ENCODE data around the gene XIAP. TPM values are rescaled to one million over a fixed set of nuclear protein-coding genes. Genes with fewer than 3 reads are reported as not detected.

Gene XIAP
- total and polyA plus RNA-seq, 9 of the 15 experiments (the other 6 are each of a cell fraction or from before 2014, with no cell fraction given): 5.7 to 40.5 (median 19.8) TPM

DNA sequence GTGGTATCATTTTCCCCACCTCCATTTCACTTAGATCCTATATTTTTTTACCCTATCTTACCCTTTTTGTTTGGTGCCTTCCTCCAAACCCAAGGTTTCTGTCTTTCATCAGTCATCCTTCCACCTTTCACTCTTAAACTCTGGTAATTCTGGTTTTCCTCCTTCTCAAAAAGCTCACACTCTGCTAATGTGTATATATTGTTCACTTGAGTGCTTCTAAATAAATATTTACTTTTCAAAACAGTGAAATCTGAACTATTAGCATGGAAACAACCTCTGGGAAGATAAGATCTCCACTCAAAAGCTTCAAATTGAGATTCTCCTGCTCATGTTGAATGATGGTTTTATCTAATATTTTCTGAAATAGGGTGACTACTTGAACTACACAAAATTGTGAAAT lies 21.5 kb downstream of the XIAP start (continued):
- TF ChIP-seq, protein P1, sequence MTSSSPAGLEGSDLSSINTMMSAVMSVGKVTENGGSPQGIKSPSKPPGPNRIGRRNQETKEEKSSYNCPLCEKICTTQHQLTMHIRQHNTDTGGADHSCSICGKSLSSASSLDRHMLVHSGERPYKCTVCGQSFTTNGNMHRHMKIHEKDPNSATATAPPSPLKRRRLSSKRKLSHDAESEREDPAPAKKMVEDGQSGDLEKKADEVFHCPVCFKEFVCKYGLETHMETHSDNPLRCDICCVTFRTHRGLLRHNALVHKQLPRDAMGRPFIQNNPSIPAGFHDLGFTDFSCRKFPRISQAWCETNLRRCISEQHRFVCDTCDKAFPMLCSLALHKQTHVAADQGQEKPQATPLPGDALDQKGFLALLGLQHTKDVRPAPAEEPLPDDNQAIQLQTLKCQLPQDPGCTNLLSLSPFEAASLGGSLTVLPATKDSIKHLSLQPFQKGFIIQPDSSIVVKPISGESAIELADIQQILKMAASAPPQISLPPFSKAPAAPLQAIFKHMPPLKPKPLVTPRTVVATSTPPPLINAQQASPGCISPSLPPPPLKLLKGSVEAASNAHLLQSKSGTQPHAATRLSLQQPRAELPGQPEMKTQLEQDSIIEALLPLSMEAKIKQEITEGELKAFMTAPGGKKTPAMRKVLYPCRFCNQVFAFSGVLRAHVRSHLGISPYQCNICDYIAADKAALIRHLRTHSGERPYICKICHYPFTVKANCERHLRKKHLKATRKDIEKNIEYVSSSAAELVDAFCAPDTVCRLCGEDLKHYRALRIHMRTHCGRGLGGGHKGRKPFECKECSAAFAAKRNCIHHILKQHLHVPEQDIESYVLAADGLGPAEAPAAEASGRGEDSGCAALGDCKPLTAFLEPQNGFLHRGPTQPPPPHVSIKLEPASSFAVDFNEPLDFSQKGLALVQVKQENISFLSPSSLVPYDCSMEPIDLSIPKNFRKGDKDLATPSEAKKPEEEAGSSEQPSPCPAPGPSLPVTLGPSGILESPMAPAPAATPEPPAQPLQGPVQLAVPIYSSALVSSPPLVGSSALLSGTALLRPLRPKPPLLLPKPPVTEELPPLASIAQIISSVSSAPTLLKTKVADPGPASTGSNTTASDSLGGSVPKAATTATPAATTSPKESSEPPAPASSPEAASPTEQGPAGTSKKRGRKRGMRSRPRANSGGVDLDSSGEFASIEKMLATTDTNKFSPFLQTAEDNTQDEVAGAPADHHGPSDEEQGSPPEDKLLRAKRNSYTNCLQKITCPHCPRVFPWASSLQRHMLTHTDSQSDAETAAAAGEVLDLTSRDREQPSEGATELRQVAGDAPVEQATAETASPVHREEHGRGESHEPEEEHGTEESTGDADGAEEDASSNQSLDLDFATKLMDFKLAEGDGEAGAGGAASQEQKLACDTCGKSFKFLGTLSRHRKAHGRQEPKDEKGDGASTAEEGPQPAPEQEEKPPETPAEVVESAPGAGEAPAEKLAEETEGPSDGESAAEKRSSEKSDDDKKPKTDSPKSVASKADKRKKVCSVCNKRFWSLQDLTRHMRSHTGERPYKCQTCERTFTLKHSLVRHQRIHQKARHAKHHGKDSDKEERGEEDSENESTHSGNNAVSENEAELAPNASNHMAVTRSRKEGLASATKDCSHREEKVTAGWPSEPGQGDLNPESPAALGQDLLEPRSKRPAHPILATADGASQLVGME (CRISPR knock-in tag; IDR thresholded peaks at IDR 0.05): no peak
- TF ChIP-seq TEAD4 (IDR thresholded peaks at IDR 0.05; ENCODE audit: low read length): no peak
- no peak for TF ChIP-seq TEAD4 (CRISPR knock-in tag; IDR thresholded peaks at IDR 0.05; ENCODE audit: borderline replicate concordance)
- TF ChIP-seq ZNF239 (CRISPR knock-in tag; IDR thresholded peaks at IDR 0.05): no peak
- no peak for TF ChIP-seq RCOR1 (IDR thresholded peaks at IDR 0.05; ENCODE audit: borderline replicate concordance in 1 of 2, low read depth in 2 of 2, low read length in 2 of 2)
- no peak for TF ChIP-seq POLR2AphosphoS5 (IDR thresholded peaks at IDR 0.05; ENCODE audit: control insufficient read depth, insufficient read depth, low read depth, low read length)
- TF ChIP-seq KAT8 (IDR thresholded peaks at IDR 0.05; ENCODE audit: low read depth): no peak
- no peak for TF ChIP-seq PCBP1 (IDR thresholded peaks at IDR 0.05; ENCODE audit: low read depth, low read length, poor library complexity, severe bottlenecking)
- TF ChIP-seq SAP30 (IDR thresholded peaks at IDR 0.05; ENCODE audit: borderline replicate concordance, insufficient read depth, low read depth, low read length, poor library complexity, severe bottlenecking): no peak
- no peak for TF ChIP-seq FOXK2 (conservative IDR thresholded peaks at IDR 0.05 in 1 of 2, IDR thresholded peaks at IDR 0.05 in 1 of 2; ENCODE audit: low read depth in 2 of 2)
- TF ChIP-seq PHF8 (IDR thresholded peaks at IDR 0.05; ENCODE audit: borderline replicate concordance, low read length): no peak
- TF ChIP-seq NEUROD1 (IDR thresholded peaks at IDR 0.05; ENCODE audit: borderline replicate concordance, low read depth, low read length, partially characterized antibody): no peak
